Chondrocyte (in vitro differentiated cells): ENCODE measurements around the gene NUP50. TPM values are rescaled to one million over a fixed set of nuclear protein-coding genes. Genes with fewer than 3 reads are reported as not detected.

Experiments used
- DNase-seq: peaks from one replicate; pipeline ENCODE4 v3.0.0; 2021; ENCODE audit warnings: mixed read lengths, low spot score
- H3K27ac Mint-ChIP-seq: one replicate; pipeline ENCODE4 v1.8.0; 2021; ENCODE audit warnings: mild to moderate bottlenecking, moderate library complexity, mixed read lengths; ENCODE audit not compliant: unreplicated experiment
- H3K27me3 Mint-ChIP-seq: 2 replicates; pipeline ENCODE4 v1.8.0; 2021; ENCODE audit warnings: low read depth, mixed read lengths
- H3K36me3 Mint-ChIP-seq: 2 replicates; pipeline ENCODE4 v1.8.0; 2021; ENCODE audit warnings: low read depth, mixed read lengths
- H3K4me1 Mint-ChIP-seq: 2 replicates; pipeline ENCODE4 v1.8.0; 2021; ENCODE audit warnings: low read depth, mild to moderate bottlenecking, mixed read lengths
- H3K4me3 Mint-ChIP-seq: one replicate; pipeline ENCODE4 v1.8.0; 2021; ENCODE audit warnings: mild to moderate bottlenecking, moderate library complexity, mixed read lengths; ENCODE audit not compliant: unreplicated experiment
- H3K9me3 Mint-ChIP-seq: 2 replicates; pipeline ENCODE4 v1.8.0; 2021; ENCODE audit warnings: low read depth, mixed read lengths
- total RNA-seq: library from RNA; stranded (reverse); gene quantifications from 3 replicates; pipeline ENCODE4 v1.2.1, GENCODE V29; 2021
- TF ChIP-seq, protein P1 (sequence below): fragments of 200-600 bp; sonication (generic); IDR thresholded peaks from 2 replicates; pipeline ENCODE4 v1.5.0; 2021; ENCODE audit warnings: antibody characterized with exemption, mild to moderate bottlenecking, moderate library complexity

NUP50 gene
- total RNA-seq, 1 donor from 2014 or later, result 44.1 TPM

DNA sequence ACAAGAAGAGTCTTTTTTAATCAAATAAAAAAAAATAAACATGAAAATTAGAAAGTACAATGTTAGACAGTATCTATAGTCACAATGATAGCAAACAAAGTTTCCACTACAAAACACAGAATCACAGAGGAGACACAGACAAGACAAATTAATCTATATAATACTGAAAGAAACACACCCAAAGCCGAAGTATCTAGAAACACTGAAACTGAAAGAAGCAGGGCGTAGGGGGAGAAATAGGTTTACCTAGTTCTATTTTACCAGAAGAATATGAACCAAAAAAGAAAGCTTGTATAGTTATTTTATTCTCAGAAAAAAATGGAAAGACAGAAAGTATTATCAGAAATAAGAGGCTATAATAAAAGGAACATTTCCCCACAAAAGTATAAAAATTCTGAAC, 27.1 kb upstream of the NUP50 start:
- no peaks in the 10 kb centered on the region for H3K4me1 Mint-ChIP-seq
- no peak overlapping the region for H3K4me3 Mint-ChIP-seq
- no peak for DNase-seq
- no peak overlapping the region for H3K27ac Mint-ChIP-seq
- peaks cover 9% of the 10 kb centered on the region for H3K9me3 Mint-ChIP-seq
- TF ChIP-seq, protein P1, sequence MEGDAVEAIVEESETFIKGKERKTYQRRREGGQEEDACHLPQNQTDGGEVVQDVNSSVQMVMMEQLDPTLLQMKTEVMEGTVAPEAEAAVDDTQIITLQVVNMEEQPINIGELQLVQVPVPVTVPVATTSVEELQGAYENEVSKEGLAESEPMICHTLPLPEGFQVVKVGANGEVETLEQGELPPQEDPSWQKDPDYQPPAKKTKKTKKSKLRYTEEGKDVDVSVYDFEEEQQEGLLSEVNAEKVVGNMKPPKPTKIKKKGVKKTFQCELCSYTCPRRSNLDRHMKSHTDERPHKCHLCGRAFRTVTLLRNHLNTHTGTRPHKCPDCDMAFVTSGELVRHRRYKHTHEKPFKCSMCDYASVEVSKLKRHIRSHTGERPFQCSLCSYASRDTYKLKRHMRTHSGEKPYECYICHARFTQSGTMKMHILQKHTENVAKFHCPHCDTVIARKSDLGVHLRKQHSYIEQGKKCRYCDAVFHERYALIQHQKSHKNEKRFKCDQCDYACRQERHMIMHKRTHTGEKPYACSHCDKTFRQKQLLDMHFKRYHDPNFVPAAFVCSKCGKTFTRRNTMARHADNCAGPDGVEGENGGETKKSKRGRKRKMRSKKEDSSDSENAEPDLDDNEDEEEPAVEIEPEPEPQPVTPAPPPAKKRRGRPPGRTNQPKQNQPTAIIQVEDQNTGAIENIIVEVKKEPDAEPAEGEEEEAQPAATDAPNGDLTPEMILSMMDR, result no peak
- H3K36me3 Mint-ChIP-seq, result peaks cover 26% of the 10 kb centered on the region
- H3K27me3 Mint-ChIP-seq, result no peaks in the 10 kb centered on the region

DNA sequence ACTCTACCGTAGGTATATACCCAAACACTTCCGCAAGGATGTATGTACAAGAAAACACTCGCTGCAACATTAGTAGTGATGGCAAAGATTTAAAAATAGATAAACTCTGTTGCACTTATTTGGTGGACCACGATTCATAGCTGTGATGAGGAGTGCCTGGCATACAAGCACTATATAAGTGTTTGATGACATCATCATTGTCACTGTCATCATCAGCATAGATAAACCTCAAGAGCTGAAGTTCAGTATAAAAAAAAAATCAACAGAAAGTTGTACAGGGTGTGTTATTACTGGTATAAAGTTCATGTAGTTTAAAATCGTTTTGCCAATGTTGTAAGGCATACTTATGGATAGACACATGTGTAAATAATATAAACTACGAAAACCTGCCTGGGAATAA, 24.0 kb upstream of the NUP50 start:
- H3K9me3 Mint-ChIP-seq, result peaks cover 11% of the 10 kb centered on the region
- H3K4me1 Mint-ChIP-seq, result no peaks in the 10 kb centered on the region
- H3K4me3 Mint-ChIP-seq, result no peak overlapping the region
- H3K36me3 Mint-ChIP-seq, result peaks cover 8% of the 10 kb centered on the region
- no peaks in the 10 kb centered on the region for H3K27me3 Mint-ChIP-seq
- TF ChIP-seq, protein P1, result no peak
- no peak overlapping the region for H3K27ac Mint-ChIP-seq
- DNase-seq, result no peak

DNA sequence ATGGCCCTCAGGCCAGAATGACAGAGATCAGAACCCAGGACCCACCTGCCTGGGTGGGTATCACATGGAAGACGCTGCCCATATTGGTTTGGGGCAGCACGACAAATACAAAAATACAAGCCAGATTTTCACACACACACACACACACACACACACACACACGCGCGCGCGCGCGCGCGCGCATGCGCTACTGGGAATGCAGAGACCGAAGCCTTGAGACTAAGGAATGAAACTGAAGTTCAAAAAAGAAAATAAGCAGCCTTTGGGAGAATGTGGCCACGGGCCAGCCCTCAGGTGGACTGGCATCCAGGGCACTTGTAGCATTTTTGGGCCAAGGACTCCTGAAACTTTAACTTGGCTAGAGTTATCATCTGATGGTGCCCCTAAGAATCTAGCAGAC, 21.3 kb upstream of the NUP50 start:
- peaks cover 12% of the 10 kb centered on the region for H3K9me3 Mint-ChIP-seq
- peaks cover 4% of the 10 kb centered on the region for H3K36me3 Mint-ChIP-seq

DNA sequence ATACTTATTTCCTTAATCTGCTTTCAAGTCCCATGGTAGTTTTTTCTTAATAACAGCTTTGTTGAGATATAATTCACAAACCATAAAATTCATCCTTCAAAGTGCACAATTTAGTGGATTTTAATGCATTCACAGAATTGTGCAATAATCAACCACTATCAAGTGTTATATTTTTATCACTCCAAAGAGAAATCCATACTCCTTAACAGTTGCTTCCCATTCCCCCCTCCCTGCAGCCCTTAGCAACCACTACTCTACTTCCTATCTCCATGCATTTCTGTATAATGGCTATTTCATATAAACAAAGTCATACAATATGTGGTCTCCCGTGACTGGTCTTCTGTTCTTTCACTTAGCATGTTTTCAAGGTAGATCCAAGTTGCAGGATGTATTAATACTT, 18.8 kb upstream of the NUP50 start:
- H3K36me3 Mint-ChIP-seq, result peaks cover 4% of the 10 kb centered on the region
- H3K4me3 Mint-ChIP-seq, result no peak overlapping the region
- TF ChIP-seq, protein P1, result no peak
- no peak for DNase-seq
- no peaks in the 10 kb centered on the region for H3K4me1 Mint-ChIP-seq
- H3K27me3 Mint-ChIP-seq, result no peaks in the 10 kb centered on the region
- H3K9me3 Mint-ChIP-seq, result peaks cover 12% of the 10 kb centered on the region
- no peak overlapping the region for H3K27ac Mint-ChIP-seq

More for the DNA sequence above, 21.3 kb upstream of the NUP50 start:
- no peaks in the 10 kb centered on the region for H3K4me1 Mint-ChIP-seq
- DNase-seq, result no peak
- no peaks in the 10 kb centered on the region for H3K27me3 Mint-ChIP-seq
- TF ChIP-seq, protein P1, result no peak
- no peak overlapping the region for H3K4me3 Mint-ChIP-seq
- no peak overlapping the region for H3K27ac Mint-ChIP-seq

DNA sequence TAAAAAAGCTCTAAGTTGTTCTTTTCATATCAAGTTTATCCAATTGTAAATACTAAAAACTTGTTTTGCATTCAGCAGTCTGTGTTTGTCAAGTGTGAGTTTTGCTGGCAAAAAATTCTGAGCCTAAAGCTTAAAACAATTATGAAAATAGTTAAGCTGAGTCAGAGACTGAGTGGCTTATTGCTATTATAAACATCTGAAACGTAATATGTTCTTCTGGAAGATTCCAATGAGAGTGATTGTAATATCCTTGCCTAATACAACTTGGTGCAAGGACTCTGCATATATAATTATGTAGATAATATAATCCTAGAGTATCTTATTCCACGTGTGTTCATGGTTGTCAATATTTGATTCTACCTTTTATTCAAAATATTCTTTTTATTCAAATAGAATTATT, 14.1 kb upstream of the NUP50 start:
- peaks cover 2% of the 10 kb centered on the region for H3K9me3 Mint-ChIP-seq
- H3K36me3 Mint-ChIP-seq, result peaks cover 6% of the 10 kb centered on the region
- no peaks in the 10 kb centered on the region for H3K4me1 Mint-ChIP-seq
- no peaks in the 10 kb centered on the region for H3K27me3 Mint-ChIP-seq
- TF ChIP-seq, protein P1, result no peak
- H3K27ac Mint-ChIP-seq, result no peak overlapping the region
- H3K4me3 Mint-ChIP-seq, result no peak overlapping the region
- no peak for DNase-seq
